ENCODE measurements around the gene IGFL2. TPM values are rescaled to one million over a fixed set of nuclear protein-coding genes. Genes with fewer than 3 reads are reported as not detected.
"Not testable (repeated sequence)": the region's sequence is repeated elsewhere in the genome, so short reads cannot be mapped to it uniquely, and the experiment has no call there.

Gene IGFL2
- total RNA-seq, 1 donor from 2014 or later = not detected

GRCh38 chr19:46204008-46204407 lies 56.0 kb downstream of the IGFL2 start:
- no peak for DNase-seq (ENCODE audit: extremely low spot score in 2 of 2)
- Histone ChIP-seq H3K9me3 (no peaks in the 10 kb centered on the region), H3K27me3 (no peaks in the 10 kb centered on the region), H3K4me1 (peaks cover 8% of the 10 kb centered on the region), H3K4me3 (no peak overlapping the region), H3K27ac (no peak overlapping the region), H3K36me3 (no peaks in the 10 kb centered on the region)
- intact Hi-C loops (cut with DNase I) = no loop called here
- no peak for TF ChIP-seq CTCF (IDR thresholded peaks at IDR 0.05)
- TF ChIP-seq POLR2AphosphoS5 (IDR thresholded peaks at IDR 0.05; ENCODE audit: insufficient read depth in 1 of 2, low read depth in 1 of 2) = no peak
- no peak for TF ChIP-seq POLR2A (IDR thresholded peaks at IDR 0.05)

GRCh38 chr19:46205183-46205984 lies 57.3 kb downstream of the IGFL2 start:
- no peak for TF ChIP-seq POLR2A (IDR thresholded peaks at IDR 0.05)
- no peak for TF ChIP-seq POLR2AphosphoS5 (IDR thresholded peaks at IDR 0.05; ENCODE audit: insufficient read depth in 1 of 2, low read depth in 1 of 2)
- TF ChIP-seq CTCF (IDR thresholded peaks at IDR 0.05) = no peak
- intact Hi-C loops (cut with DNase I) = no loop called here
- H3K27ac ChIP-seq = no peak overlapping the region

GRCh38 chr19:46206176-46206575 lies 58.1 kb downstream of the IGFL2 start:
- intact Hi-C loops (cut with DNase I) = no loop called here
- Histone ChIP-seq H3K4me1 (peaks cover 13% of the 10 kb centered on the region), H3K27ac (no peak overlapping the region), H3K36me3 (no peaks in the 10 kb centered on the region), H3K27me3 (no peaks in the 10 kb centered on the region), H3K4me3 (no peak overlapping the region), H3K9me3 (no peaks in the 10 kb centered on the region)
- no peak for TF ChIP-seq CTCF (IDR thresholded peaks at IDR 0.05)
- TF ChIP-seq POLR2AphosphoS5 (IDR thresholded peaks at IDR 0.05; ENCODE audit: insufficient read depth in 1 of 2, low read depth in 1 of 2) = peak in 1 of 2 donors; percentile 60
- no peak for TF ChIP-seq POLR2A (IDR thresholded peaks at IDR 0.05)
- no peak for DNase-seq (ENCODE audit: extremely low spot score in 2 of 2)

More at GRCh38 chr19:46205183-46205984, 57.3 kb downstream of the IGFL2 start:
- Histone ChIP-seq H3K4me3 (no peak overlapping the region), H3K36me3 (no peaks in the 10 kb centered on the region), H3K27me3 (no peaks in the 10 kb centered on the region), H3K9me3 (no peaks in the 10 kb centered on the region), H3K4me1 (peaks cover 8% of the 10 kb centered on the region)
- no peak for DNase-seq (ENCODE audit: extremely low spot score in 2 of 2)

- TF ChIP-seq POLR2AphosphoS5 (IDR thresholded peaks at IDR 0.05; ENCODE audit: insufficient read depth in 1 of 2, low read depth in 1 of 2) = no peak
- TF ChIP-seq CTCF (IDR thresholded peaks at IDR 0.05) = no peak
- no peak for TF ChIP-seq POLR2A (IDR thresholded peaks at IDR 0.05)
- H3K36me3 ChIP-seq = no peaks in the 10 kb centered on the region
- no peaks in the 10 kb centered on the region for H3K9me3 ChIP-seq
- H3K27me3 ChIP-seq = no peaks in the 10 kb centered on the region
- no peak overlapping the region for H3K4me3 ChIP-seq
- no peak overlapping the region for H3K27ac ChIP-seq
- intact Hi-C loops (cut with DNase I) = no loop called here
- peaks cover 18% of the 10 kb centered on the region for H3K4me1 ChIP-seq
- DNase-seq (ENCODE audit: extremely low spot score in 2 of 2) = no peak
Observed at GRCh38 chr19:46206682-46207081, 58.6 kb downstream of the IGFL2 start.

GRCh38 chr19:46207858-46208257 lies 59.8 kb downstream of the IGFL2 start:
- peaks cover 22% of the 10 kb centered on the region for H3K4me1 ChIP-seq
- H3K36me3 ChIP-seq; H3K27me3 ChIP-seq; H3K4me3 ChIP-seq; intact Hi-C loops (cut with DNase I); DNase-seq (ENCODE audit: extremely low spot score in 2 of 2); H3K27ac ChIP-seq; H3K9me3 ChIP-seq: not testable (repeated sequence)

Data from vagina (tissue), 2 donors.